ENCODE measurements around the gene TUBD1. TPM values are rescaled to one million over a fixed set of nuclear protein-coding genes. Genes with fewer than 3 reads are reported as not detected.

TUBD1 gene
- total RNA-seq, 1 donor from 2014 or later: 3.4 TPM

DNA sequence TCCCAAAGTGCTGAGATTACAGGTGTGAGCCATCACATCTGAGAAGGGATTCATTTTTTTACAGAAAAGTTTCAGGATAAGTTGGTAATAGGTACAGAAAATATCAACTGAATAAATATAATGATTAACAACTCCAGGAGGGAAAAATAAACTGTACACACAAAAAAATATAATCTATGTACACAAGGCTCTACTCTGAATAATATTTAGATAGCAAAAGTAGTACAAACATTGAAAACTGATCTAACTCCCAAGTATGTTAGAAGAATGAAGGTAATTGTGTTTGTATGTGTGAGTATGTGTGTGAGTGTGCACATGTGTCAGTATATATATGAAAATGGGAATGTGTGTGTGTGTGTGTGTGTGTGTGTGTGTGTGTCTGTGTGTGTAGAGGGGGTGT is 20.4 kb downstream of the TUBD1 start:
- no peak overlapping the region for H3K4me3 ChIP-seq (ENCODE audit: low read depth, low read length)
- TF ChIP-seq, protein P1, sequence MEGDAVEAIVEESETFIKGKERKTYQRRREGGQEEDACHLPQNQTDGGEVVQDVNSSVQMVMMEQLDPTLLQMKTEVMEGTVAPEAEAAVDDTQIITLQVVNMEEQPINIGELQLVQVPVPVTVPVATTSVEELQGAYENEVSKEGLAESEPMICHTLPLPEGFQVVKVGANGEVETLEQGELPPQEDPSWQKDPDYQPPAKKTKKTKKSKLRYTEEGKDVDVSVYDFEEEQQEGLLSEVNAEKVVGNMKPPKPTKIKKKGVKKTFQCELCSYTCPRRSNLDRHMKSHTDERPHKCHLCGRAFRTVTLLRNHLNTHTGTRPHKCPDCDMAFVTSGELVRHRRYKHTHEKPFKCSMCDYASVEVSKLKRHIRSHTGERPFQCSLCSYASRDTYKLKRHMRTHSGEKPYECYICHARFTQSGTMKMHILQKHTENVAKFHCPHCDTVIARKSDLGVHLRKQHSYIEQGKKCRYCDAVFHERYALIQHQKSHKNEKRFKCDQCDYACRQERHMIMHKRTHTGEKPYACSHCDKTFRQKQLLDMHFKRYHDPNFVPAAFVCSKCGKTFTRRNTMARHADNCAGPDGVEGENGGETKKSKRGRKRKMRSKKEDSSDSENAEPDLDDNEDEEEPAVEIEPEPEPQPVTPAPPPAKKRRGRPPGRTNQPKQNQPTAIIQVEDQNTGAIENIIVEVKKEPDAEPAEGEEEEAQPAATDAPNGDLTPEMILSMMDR (conservative IDR thresholded peaks at IDR 0.05; ENCODE audit: low read depth, low read length): no peak
- no peak for DNase-seq (ENCODE audit: low read depth)

DNA sequence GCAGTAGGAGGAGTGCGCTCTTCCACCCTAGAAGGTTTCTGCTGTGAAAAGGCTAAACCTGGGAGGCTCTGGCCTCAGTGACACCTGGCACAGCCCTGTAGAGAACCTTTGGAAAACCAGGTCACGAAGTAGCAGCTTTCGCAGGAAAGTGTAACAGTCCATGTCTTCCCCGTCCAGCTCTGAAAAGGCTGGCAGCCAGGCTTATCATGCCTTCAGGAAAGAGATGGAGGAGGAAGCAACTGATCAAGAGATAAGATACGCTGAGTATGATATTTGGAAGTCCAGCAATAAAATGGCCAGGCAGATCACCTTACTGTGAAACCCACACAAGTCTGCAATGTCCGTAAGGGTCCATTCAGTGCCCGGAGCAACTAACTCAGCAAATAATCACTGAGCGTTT is 22.3 kb downstream of the TUBD1 start:
- DNase-seq (ENCODE audit: low read depth): no peak
- H3K4me3 ChIP-seq (ENCODE audit: low read depth, low read length): no peak overlapping the region
- TF ChIP-seq, protein P1 (conservative IDR thresholded peaks at IDR 0.05; ENCODE audit: low read depth, low read length): no peak

DNA sequence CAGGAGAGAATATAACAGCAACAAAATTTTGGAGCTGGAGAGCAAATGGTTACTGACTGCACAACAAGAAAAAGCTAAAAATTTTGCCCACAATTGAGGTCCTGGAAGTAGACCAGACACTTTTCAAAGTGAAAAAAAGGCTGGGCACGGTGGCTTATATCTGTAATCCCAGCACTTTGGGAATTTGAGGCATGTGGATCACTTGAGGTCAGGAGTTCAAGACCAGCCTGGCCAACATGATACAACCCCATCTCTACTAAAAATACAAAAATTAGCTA is 22.9 kb downstream of the TUBD1 start:
- TF ChIP-seq, protein P1 (conservative IDR thresholded peaks at IDR 0.05; ENCODE audit: low read depth, low read length): no peak
- DNase-seq (ENCODE audit: low read depth): no peak
- no peak overlapping the region for H3K4me3 ChIP-seq (ENCODE audit: low read depth, low read length)

DNA sequence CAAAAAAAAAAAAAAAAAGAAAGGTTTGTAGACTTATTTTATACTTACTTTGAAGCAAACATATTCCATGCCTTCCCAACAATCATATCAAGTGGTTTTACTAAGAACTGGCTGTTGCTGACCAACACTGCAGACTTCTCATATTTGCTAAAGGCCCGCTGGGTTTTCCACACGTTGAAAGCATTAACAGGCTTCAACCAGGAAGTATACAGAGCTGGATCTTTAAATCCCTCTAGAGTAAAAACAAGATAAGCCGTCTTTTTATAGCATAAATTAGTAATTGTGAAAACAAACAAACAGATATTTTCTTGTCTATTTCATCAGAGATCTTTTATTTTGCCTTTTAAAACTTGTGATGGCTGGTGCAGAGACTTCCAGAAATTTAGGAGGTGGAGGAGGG is 29.1 kb downstream of the TUBD1 start:
- TF ChIP-seq, protein P1 (conservative IDR thresholded peaks at IDR 0.05; ENCODE audit: low read depth, low read length): no peak
- no peak overlapping the region for H3K4me3 ChIP-seq (ENCODE audit: low read depth, low read length)
- no peak for DNase-seq (ENCODE audit: low read depth)

DNA sequence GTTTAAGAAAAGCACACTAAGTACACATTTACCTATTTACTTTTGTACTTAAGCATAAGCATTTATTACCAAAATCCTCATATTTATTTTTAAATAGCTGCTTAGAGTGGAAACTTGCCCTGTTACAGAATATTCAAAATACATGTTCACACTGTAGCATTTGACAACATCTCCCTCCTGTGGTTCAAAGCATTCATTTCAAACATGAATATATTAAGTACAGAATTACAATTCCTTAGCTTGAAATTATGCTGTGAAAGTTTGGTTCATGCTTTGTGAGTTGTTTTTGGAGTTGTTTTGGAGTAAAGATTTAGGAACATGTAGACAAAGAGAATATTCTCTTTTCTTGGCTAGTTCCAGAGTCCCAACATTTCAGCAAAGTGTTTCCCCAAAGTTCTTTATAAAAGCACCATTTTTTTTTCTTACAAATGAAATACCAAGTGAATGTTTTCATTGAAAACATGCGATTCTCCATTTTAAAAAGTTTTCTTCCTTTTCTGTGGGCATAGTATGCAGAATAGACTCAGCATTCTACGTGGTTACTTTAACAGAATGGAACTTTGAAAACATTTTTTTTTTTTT is 33.2 kb downstream of the TUBD1 start:
- peak overlapping the region; percentile 5 for H3K4me3 ChIP-seq (ENCODE audit: low read depth, low read length)
- TF ChIP-seq, protein P1 (conservative IDR thresholded peaks at IDR 0.05; ENCODE audit: low read depth, low read length): peak; percentile 67
- no peak for DNase-seq (ENCODE audit: low read depth)

DNA sequence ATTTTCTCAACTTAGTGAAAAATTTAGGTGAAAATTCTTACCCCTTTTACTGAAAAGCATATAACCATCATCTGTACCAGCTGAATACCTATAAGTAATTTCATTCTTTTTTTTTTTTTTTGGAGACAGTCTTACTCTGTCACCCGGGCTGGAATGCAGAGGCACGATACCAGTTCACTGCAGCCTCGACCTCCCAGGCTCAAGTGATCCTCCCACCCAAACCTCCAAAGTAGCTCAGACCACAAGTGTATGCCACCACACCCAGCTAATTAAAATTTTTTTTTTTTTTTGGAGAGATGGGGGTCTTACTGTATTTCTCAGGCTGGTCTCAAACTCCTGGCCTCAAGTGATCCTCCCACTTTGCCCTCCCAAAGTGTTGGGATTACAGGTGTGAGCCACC is 33.8 kb downstream of the TUBD1 start:
- H3K4me3 ChIP-seq (ENCODE audit: low read depth, low read length): no peak overlapping the region
- no peak for DNase-seq (ENCODE audit: low read depth)
- TF ChIP-seq, protein P1 (conservative IDR thresholded peaks at IDR 0.05; ENCODE audit: low read depth, low read length): no peak

DNA sequence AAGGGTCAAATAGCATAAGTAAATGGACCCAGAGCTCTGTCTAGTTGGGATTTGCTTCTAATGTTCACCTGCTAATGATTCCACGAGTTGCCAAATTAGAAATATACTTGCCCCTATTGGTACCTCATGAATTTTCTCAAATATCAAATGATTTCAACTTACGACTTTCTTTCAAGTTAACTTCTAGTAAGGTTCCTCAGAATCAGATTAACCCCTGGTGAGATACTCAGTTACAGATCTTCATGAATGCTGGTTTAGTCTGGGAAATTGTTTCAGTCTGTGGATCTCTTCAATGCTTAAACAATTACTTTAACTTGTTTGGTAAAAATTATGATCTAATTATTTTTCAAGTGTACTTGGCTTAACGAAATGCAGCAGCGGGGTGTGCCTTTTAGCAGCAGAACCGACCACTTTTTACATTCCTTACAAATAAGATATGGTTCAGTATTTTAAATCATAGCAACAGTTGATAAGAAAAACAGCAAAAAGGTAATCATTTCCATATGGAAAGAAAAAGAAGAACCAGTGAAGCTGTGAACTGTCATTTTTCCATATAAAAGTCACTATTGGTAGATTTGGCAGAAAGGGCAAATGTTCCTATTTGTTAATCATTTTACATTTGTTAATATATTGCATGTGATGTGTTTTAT is 34.5 kb downstream of the TUBD1 start:
- TF ChIP-seq, protein P1 (conservative IDR thresholded peaks at IDR 0.05; ENCODE audit: low read depth, low read length): no peak
- DNase-seq (ENCODE audit: low read depth): no peak

More for the DNA sequence above, 34.5 kb downstream of the TUBD1 start:
- no peak overlapping the region for H3K4me3 ChIP-seq (ENCODE audit: low read depth, low read length)
